Activated B cell treated with CpG ODN at 0.5 μM for 24 hours (primary cell): ENCODE results near the gene HAPSTR1. TPM values are rescaled to one million over a fixed set of nuclear protein-coding genes. Genes with fewer than 3 reads are reported as not detected.
A peak's percentile ranks its signal among the peaks of the same experiment; 100 is the strongest.

ENCODE experiments used
- ATAC-seq: fragments of 200-7000 bp; cut with Tn5 transposase; one replicate; pipeline ENCODE4 v1.10.0; 2021; ENCODE audit warnings: low read depth, mild to moderate bottlenecking, moderate library complexity
- CTCF ChIA-PET: fragments of 350-600 bp; sonication (Branson Sonifier 250); formaldehyde crosslinking; loops from one replicate; lab custom pipeline; 2021; ENCODE audit warnings: antibody characterized with exemption; lab: Charles Lee
- POLR2A ChIA-PET: fragments of 350-600 bp; sonication (Branson Sonifier 250); formaldehyde crosslinking; loops from one replicate; lab custom pipeline; 2021; ENCODE audit warnings: antibody characterized with exemption; lab: Charles Lee
- DNase-seq: peaks from one replicate; pipeline ENCODE4 v3.0.0; 2022
- H3K27ac Mint-ChIP-seq: one replicate; pipeline ENCODE4 v1.8.0; 2020; ENCODE audit warnings: mixed read lengths
- H3K27me3 Mint-ChIP-seq: one replicate; pipeline ENCODE4 v1.8.0; 2021; ENCODE audit warnings: mixed read lengths
- H3K36me3 Mint-ChIP-seq: one replicate; pipeline ENCODE4 v1.8.0; 2021; ENCODE audit warnings: low read depth, mixed read lengths
- H3K4me1 Mint-ChIP-seq: one replicate; pipeline ENCODE4 v1.8.0; 2021; ENCODE audit warnings: mixed read lengths
- H3K4me3 Mint-ChIP-seq: one replicate; pipeline ENCODE4 v1.8.0; 2020; ENCODE audit warnings: mild to moderate bottlenecking, mixed read lengths
- H3K9me3 Mint-ChIP-seq: one replicate; pipeline ENCODE4 v1.8.0; 2020; ENCODE audit warnings: mixed read lengths
- CTCF ChIP-seq: fragments of 200-600 bp; IDR thresholded peaks from one replicate; pipeline ENCODE4 v1.8.0; 2022; ENCODE audit warnings: antibody characterized with exemption, mild to moderate bottlenecking
- intact Hi-C: fragments of 100-400 bp; cut with micrococcal nuclease; formaldehyde crosslinking; loops from one replicate; pipeline ENCODE4 v1.15.1; 2024
- total RNA-seq: library from RNA; stranded (reverse); gene quantifications from 2 replicates; pipeline ENCODE4 v1.2.3, GENCODE V29; 2022

Gene HAPSTR1
- total RNA-seq, 1 donor from 2014 or later, result 85.6 TPM

GRCh38 chr16:9047689-9048301 lies 43.6 kb upstream of the HAPSTR1 start:
- Mint-ChIP-seq H3K9me3 (peaks cover 10% of the 10 kb centered on the region), H3K4me3 (no peak overlapping the region), H3K27ac (no peak overlapping the region), H3K27me3 (peaks cover 2% of the 10 kb centered on the region), H3K4me1 (no peaks in the 10 kb centered on the region), H3K36me3 (no peaks in the 10 kb centered on the region)
- DNase-seq (no peak), ATAC-seq (peak; percentile 49)
- TF ChIP-seq CTCF, result no peak
- POLR2A ChIA-PET, result interaction anchor here (1.6 kb wide), 1 partner anchor 44 kb away, joined by 5 read pairs; the partner anchor contains the start of gene HAPSTR1
- intact Hi-C loops, result no loop called here
- CTCF ChIA-PET, result no interaction called here

DNA sequence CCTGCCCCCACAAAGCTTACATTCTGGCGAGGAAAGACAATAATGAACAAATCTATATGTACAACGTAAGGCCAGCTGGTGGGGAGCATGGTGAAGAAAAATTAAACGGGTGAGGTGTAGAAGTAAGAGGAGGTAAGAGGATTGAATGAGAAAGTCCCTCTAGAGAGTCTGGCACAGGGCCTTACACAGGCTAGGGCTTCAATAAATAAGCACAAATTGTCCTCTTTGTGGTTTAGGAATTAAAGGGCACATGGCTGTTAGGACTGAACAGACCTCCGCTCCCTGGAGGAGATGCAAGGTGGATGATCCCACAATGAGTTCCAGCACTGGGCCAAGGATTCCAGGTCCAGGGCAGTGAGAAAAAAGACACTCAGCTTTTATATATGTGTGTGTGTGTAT lies 43.1 kb upstream of the HAPSTR1 start:
- Mint-ChIP-seq H3K4me1 (no peaks in the 10 kb centered on the region), H3K9me3 (peaks cover 10% of the 10 kb centered on the region), H3K27me3 (peaks cover 4% of the 10 kb centered on the region), H3K36me3 (no peaks in the 10 kb centered on the region), H3K27ac (no peak overlapping the region), H3K4me3 (no peak overlapping the region)
- ATAC-seq (no peak), DNase-seq (no peak)
- ChIA-PET CTCF (no interaction called here), POLR2A (no interaction called here)
- no peak for TF ChIP-seq CTCF
- intact Hi-C loops, result no loop called here

DNA sequence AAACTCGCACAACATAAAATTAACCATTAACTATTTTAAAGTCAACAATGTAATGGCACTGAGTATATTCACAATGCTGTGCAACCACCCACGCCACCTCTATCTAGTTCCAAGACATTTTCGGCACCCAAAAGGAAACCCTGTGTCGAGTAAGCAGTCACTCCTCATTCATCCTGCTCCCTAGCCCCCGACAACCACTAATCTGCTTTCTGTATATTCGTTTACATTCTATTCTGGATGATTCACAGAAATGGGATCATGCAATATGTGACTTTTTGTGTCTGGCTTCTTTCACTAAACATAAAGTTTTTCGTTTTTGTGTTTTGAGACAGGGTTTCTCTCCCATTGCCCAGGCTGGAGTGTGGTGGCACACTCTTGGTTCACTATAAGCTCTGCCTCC lies 42.2 kb upstream of the HAPSTR1 start:
- ATAC-seq (no peak), DNase-seq (no peak)
- Mint-ChIP-seq H3K9me3 (peaks cover 10% of the 10 kb centered on the region), H3K4me1 (no peaks in the 10 kb centered on the region), H3K27ac (no peak overlapping the region), H3K36me3 (no peaks in the 10 kb centered on the region), H3K4me3 (no peak overlapping the region), H3K27me3 (peaks cover 6% of the 10 kb centered on the region)
- TF ChIP-seq CTCF, result no peak
- intact Hi-C loops, result no loop called here
- ChIA-PET POLR2A (no interaction called here), CTCF (interaction anchor here (0.7 kb wide), 1 partner anchor 1076 kb away, joined by 3 read pairs; no protein-coding TSS in a partner anchor)

DNA sequence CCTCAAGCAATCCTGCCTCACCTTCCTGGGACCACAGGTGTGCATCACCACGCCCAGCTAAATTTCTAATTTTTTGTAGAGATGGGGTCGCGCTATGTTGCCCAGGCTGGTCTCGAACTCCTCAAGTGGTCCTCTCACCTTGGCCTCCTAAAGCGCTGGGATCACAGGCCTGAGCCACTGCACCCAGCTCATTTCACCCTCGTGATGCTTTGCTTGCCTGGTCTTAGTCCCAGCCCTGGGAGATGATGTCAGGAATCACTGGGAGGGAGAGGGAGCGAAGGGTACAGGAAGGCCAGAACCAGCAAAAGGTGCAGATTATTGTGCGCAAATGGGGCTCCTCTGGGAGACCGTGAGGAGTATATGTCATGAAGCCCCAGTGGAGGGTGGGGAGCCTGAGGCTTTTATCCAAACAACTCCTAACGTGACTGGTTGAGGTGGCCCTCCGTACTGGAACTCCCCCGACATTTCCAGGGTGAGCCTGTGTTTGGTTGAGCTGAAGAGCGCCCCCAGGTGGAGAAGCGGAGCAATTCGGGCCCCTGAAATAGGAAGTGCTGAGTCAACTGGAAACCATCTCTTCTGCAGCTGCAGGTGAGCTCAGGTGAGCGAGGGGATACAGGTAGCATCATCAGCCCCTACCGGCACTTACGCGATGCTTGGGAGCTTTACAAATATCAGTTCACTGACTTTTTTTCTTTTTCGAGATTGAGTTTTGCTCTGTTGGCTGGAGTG lies 41.2 kb upstream of the HAPSTR1 start:
- DNase-seq (no peak), ATAC-seq (no peak)
- intact Hi-C loops, result no loop called here
- TF ChIP-seq CTCF, result no peak
- peaks cover 10% of the 10 kb centered on the region for H3K9me3 Mint-ChIP-seq
- no peak overlapping the region for H3K27ac Mint-ChIP-seq
- CTCF ChIA-PET, result interaction anchor here (1.4 kb wide), 1 partner anchor 41 kb away, joined by 3 read pairs; no protein-coding TSS in a partner anchor
- H3K27me3 Mint-ChIP-seq, result peaks cover 7% of the 10 kb centered on the region
- no peak overlapping the region for H3K4me3 Mint-ChIP-seq
- no peaks in the 10 kb centered on the region for H3K4me1 Mint-ChIP-seq
- POLR2A ChIA-PET, result interaction anchor here (0.5 to 0.9 kb wide), 2 partner anchors 41 to 58 kb away, joined by 3 to 6 read pairs; partner anchors contain the start of gene HAPSTR1
- no peaks in the 10 kb centered on the region for H3K36me3 Mint-ChIP-seq

DNA sequence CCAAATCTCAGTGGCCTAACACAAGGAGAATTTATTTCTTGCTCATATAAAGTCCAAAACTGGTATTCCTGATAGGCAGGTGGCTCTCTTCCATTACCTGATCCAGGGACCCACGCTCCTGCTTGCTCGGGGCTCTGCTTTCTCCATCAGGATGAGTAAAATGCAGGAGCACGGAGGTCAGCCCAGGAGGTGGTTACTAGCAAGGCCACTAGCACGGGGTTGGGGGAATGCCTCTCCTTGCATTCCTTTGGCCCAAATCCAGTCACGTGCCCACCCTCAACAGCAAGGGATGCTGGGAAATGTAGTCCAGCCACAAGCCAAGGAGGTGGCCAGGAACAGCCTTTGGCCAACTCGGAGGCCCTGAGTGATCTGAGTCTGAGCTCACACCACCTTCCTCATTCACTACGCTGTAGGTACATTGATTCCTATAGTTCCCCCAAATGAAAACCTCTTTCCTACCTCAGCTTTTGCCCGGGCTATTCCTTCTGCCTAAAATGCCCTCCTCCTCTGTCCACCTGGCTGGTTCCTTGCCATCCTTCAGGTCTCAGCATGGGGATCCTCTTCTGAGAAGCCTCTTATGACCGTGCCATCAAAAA lies 38.3 kb upstream of the HAPSTR1 start:
- Mint-ChIP-seq H3K4me3 (no peak overlapping the region), H3K27ac (no peak overlapping the region), H3K9me3 (no peaks in the 10 kb centered on the region), H3K36me3 (no peaks in the 10 kb centered on the region), H3K27me3 (peaks cover 7% of the 10 kb centered on the region), H3K4me1 (no peaks in the 10 kb centered on the region)
- DNase-seq (no peak), ATAC-seq (no peak)
- POLR2A ChIA-PET, result no interaction called here
- intact Hi-C loops, result loop anchor here (2.0 kb wide), 1 partner anchor 38 kb away; the partner anchor contains the start of gene HAPSTR1
- no peak for TF ChIP-seq CTCF
- CTCF ChIA-PET, result no interaction called here
